CD4-positive, alpha-beta T cell treated with Interleukin-15 for 1 hour (primary cell): ENCODE data around the gene TENM4.
"Not testable (repeated sequence)": the region's sequence is repeated elsewhere in the genome, so short reads cannot be mapped to it uniquely, and the experiment has no call there.

ENCODE experiments used
- DNase-seq: peaks from one replicate; pipeline ENCODE4 v3.0.0-alpha.2; 2020

The TENM4 gene

GRCh38 chr11:78855116-78855515, 585.7 kb downstream of the TENM4 start:
- DNase-seq, result no peak

- DNase-seq, result no peak
Observed at GRCh38 chr11:78853521-78853920, 587.3 kb downstream of the TENM4 start.

- peak; percentile 47 for DNase-seq
Observed at GRCh38 chr11:78851878-78852586, 588.8 kb downstream of the TENM4 start.

- no peak for DNase-seq
Observed at GRCh38 chr11:78850078-78850477, 590.8 kb downstream of the TENM4 start.

GRCh38 chr11:78846269-78846668, 594.6 kb downstream of the TENM4 start:
- no peak for DNase-seq

- DNase-seq, result no peak
Observed at GRCh38 chr11:78845496-78845895, 595.3 kb downstream of the TENM4 start.

GRCh38 chr11:78841456-78842060, 599.3 kb downstream of the TENM4 start:
- no peak for DNase-seq

GRCh38 chr11:78840623-78841022, 600.2 kb downstream of the TENM4 start:
- no peak for DNase-seq

- DNase-seq, result no peak
Observed at GRCh38 chr11:78840200-78840599, 600.6 kb downstream of the TENM4 start.

GRCh38 chr11:78838417-78838816, 602.4 kb downstream of the TENM4 start:
- no peak for DNase-seq

GRCh38 chr11:78835646-78836045, 605.2 kb downstream of the TENM4 start:
- DNase-seq, result no peak

GRCh38 chr11:78834886-78835285, 605.9 kb downstream of the TENM4 start:
- no peak for DNase-seq

- no peak for DNase-seq
Observed at GRCh38 chr11:78833237-78833636, 607.6 kb downstream of the TENM4 start.

- no peak for DNase-seq
Observed at GRCh38 chr11:78832226-78832947, 608.4 kb downstream of the TENM4 start.

GRCh38 chr11:78831571-78831970, 609.3 kb downstream of the TENM4 start:
- DNase-seq, result no peak

- DNase-seq, result no peak
Observed at GRCh38 chr11:78830277-78830819, 610.5 kb downstream of the TENM4 start.

GRCh38 chr11:78829146-78829545, 611.7 kb downstream of the TENM4 start:
- DNase-seq, result no peak

GRCh38 chr11:78828676-78829075, 612.2 kb downstream of the TENM4 start:
- peak; percentile 18 for DNase-seq

- DNase-seq, result not testable (repeated sequence)
Observed at GRCh38 chr11:78827291-78827690, 613.5 kb downstream of the TENM4 start.

GRCh38 chr11:78825591-78826020, 615.2 kb downstream of the TENM4 start:
- no peak for DNase-seq

GRCh38 chr11:78823588-78823987, 617.2 kb downstream of the TENM4 start:
- DNase-seq, result no peak

GRCh38 chr11:78822931-78823423, 617.9 kb downstream of the TENM4 start:
- DNase-seq, result no peak
